ENCODE results near the gene PRUNE2. TPM values are rescaled to one million over a fixed set of nuclear protein-coding genes. Genes with fewer than 3 reads are reported as not detected.
A peak's percentile ranks its signal among the peaks of the same experiment; 100 is the strongest.

Gene PRUNE2, protein sequence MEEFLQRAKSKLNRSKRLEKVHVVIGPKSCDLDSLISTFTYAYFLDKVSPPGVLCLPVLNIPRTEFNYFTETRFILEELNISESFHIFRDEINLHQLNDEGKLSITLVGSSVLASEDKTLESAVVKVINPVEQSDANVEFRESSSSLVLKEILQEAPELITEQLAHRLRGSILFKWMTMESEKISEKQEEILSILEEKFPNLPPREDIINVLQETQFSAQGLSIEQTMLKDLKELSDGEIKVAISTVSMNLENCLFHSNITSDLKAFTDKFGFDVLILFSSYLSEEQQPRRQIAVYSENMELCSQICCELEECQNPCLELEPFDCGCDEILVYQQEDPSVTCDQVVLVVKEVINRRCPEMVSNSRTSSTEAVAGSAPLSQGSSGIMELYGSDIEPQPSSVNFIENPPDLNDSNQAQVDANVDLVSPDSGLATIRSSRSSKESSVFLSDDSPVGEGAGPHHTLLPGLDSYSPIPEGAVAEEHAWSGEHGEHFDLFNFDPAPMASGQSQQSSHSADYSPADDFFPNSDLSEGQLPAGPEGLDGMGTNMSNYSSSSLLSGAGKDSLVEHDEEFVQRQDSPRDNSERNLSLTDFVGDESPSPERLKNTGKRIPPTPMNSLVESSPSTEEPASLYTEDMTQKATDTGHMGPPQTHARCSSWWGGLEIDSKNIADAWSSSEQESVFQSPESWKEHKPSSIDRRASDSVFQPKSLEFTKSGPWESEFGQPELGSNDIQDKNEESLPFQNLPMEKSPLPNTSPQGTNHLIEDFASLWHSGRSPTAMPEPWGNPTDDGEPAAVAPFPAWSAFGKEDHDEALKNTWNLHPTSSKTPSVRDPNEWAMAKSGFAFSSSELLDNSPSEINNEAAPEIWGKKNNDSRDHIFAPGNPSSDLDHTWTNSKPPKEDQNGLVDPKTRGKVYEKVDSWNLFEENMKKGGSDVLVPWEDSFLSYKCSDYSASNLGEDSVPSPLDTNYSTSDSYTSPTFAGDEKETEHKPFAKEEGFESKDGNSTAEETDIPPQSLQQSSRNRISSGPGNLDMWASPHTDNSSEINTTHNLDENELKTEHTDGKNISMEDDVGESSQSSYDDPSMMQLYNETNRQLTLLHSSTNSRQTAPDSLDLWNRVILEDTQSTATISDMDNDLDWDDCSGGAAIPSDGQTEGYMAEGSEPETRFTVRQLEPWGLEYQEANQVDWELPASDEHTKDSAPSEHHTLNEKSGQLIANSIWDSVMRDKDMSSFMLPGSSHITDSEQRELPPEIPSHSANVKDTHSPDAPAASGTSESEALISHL (N-terminal part only)
- total RNA-seq (2011; cell fraction: chromatin; rRNA removed; ENCODE audit: low replicate concordance) = not detected in 2 replicates
- total RNA-seq (2011; cell fraction: nucleolus; rRNA removed) = not detected in 2 replicates
- 0.07 TPM in 1 of 2 replicates, not detected in the other for total RNA-seq (2011; cell fraction: nucleoplasm; rRNA removed)
- 0.04 and 0.05 TPM in 2 replicates for total RNA-seq (2014; rRNA removed)
- 0.13 and 0.25 TPM in 2 replicates for total RNA-seq (2014; rRNA removed; fragmentation: Illumina TruSeq; extraction: Trizol)
- 0.04 and 0.14 TPM in 2 replicates for total RNA-seq (2015; rRNA removed; fragmentation: Illumina TruSeq; extraction: Trizol)
- total RNA-seq (2021) = 0.07 and 0.09 TPM in 2 replicates
- polyA plus RNA-seq (2011; rRNA removed) = 0.04 and 0.43 TPM in 2 replicates
- 0.15 TPM in 1 of 2 replicates, not detected in the other for polyA plus RNA-seq (2011; cell fraction: cytosol; rRNA removed)
- polyA plus RNA-seq (2011; cell fraction: nucleus; rRNA removed) = 0.34 TPM in 1 of 2 replicates, not detected in the other
- polyA plus RNA-seq (2012) = 0.18 and 0.29 TPM in 2 replicates
- polyA plus RNA-seq (2014; fragmentation: Illumina TruSeq; extraction: Trizol) = 0.21 TPM in 1 of 2 replicates, not detected in the other
- under 1 TPM; 0.14 to 0.45 TPM for polyA plus RNA-seq (2014; fragmentation: Nextera tagmentation; extraction: Ambion mirVana)
- polyA plus RNA-seq (2014; rRNA removed) = not detected in 2 replicates
- polyA minus RNA-seq (2011; rRNA and poly(A)+ RNA removed) = 0.25 TPM in 1 of 2 replicates, not detected in the other
- polyA minus RNA-seq (2011; cell fraction: cytosol; rRNA and poly(A)+ RNA removed) = not detected in 2 replicates
- polyA minus RNA-seq (2011; cell fraction: nucleus; rRNA and poly(A)+ RNA removed) = 0.27 TPM in 1 of 2 replicates, not detected in the other
- Bru-seq, nascent RNA = percentile 17 among the genes with signal in this experiment
- percentile 13 among the genes with signal in this experiment for BruChase-seq, experiment 1, labeled RNA remaining after a 2-hour chase
- BruChase-seq, experiment 2, labeled RNA remaining after a 6-hour chase = percentile 15 among the genes with signal in this experiment
- long read RNA-seq, experiment 1 = 0 reads
- long read RNA-seq, experiment 2 = 0 reads
- long read RNA-seq, experiment 3 = 0 reads

DNA sequence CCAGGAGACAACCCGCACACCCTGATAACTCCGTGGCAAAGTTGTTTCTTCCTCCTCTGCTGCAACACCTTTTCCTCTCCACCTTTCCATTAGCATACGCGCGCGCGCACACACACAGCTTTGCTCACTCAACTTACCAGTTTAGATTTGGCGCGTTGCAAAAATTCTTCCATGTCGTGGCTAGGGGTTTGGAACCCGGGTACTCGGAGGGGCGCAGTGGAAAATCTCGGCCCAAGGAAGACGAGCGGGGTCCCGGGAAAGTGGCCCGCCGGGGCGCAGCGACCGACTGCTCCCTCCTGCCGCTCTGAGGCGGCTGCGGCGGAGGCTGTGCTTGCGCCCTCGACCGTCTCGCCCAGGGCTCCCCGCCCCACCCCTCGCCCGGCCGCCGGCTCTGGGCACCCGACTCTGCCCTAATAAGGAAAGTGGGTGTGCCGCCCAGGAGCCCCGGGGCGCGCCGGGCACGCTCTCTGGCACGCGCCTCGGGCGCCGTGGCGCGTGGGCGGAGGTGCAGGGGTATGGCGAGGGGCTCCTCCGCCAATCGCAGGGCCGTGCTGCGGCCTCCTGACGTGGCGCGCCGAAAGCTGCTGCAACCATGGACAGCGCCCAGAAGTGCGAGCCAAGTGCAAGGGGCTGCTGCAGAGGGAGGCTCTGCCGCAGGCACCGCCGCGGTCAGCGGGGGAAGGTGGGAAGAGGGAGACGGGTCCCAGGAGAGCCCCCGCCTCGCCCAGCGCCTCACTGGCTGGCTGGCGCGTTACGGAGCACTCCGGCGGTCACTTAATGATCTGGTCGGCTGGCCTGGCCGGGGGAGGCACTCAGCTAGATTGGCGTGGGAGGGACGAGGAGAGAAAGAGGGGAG is at the start of gene PRUNE2:
Gene PRUNE2 (minus strand): TSS at position 324 of the 856 bp plus-strand sequence. CDS start 151 bp downstream, at position 173.
- FAIRE-seq (no peak), DNase-seq (ENCODE audit: extremely low read depth in 1 of 4, low spot score in 3 of 4) (peak in 3 of 4 experiments; percentile 5 to 8 (median 8)), ATAC-seq (peak; percentile 59)
- no TSS peak for BruUV-seq (replicated peaks)
- ChIA-PET CTCF (ENCODE audit: low intra/inter-chr PET ratio) (no interaction called here), POLR2A (no interaction called here)
- H3K4me1 ChIP-seq (replicated peaks in 1 of 2; ENCODE audit: control insufficient read depth in 2 of 2, insufficient read depth in 2 of 2, low read length in 2 of 2) = peaks cover 0 to 5% of the 10 kb centered on the region in 2 experiments; a peak in 1 of 5 replicates
- H3K4me2 ChIP-seq (ENCODE audit: insufficient read depth, low read length) = no peak within 1 kb of the TSS
- peaks cover 0 to 10% of the 10 kb centered on the region in 2 experiments; a peak in 2 of 5 replicates for H3K27me3 ChIP-seq (ENCODE audit: control insufficient read depth in 2 of 2, insufficient read depth in 2 of 2, low read length in 2 of 2)
- H3K36me3 ChIP-seq (ENCODE audit: control insufficient read depth, insufficient read depth, low read length) = no peaks in the 10 kb centered on the region
- H3K79me2 ChIP-seq (ENCODE audit: control insufficient read depth, insufficient read depth, low read length) = no peaks in the 10 kb centered on the region
- H2AFZ ChIP-seq (ENCODE audit: low read depth, low read length) = no peak within 1 kb of the TSS
- no peak within 1 kb of the TSS for H3K27ac ChIP-seq (ENCODE audit: extremely low read depth, low read depth, low read length)
- intact Hi-C loops (cut with micrococcal nuclease) = no loop called here
- no peak within 1 kb of the TSS for H3K9ac ChIP-seq (ENCODE audit: insufficient read depth in 1 of 2, low read depth in 2 of 2, low read length in 2 of 2)
- whole genome bisulfite sequencing (ENCODE audit: insufficient coverage, low coverage, missing lambda C conversion rate) = 2% methylated on average over 24 of the region's 79 CpGs
- no peaks in the 10 kb centered on the region for H3K9me3 ChIP-seq (replicated peaks; ENCODE audit: control insufficient read depth, insufficient read depth, low read depth, low read length)
- in situ Hi-C loops (cut with MboI) = no loop called here
- H4K20me1 ChIP-seq (replicated peaks; ENCODE audit: control insufficient read depth, insufficient read depth, low read length) = no peaks in the 10 kb centered on the region
- no peak within 1 kb of the TSS for H3K4me3 ChIP-seq
- no peaks in the 10 kb centered on the region for H3K9me1 ChIP-seq (ENCODE audit: control insufficient read depth, insufficient read depth, low read length)
- TF ChIP-seq NRF1 (conservative IDR thresholded peaks at IDR 0.05 in 1 of 2, IDR thresholded peaks at IDR 0.05 in 1 of 2) (no peak), LCOR (CRISPR knock-in tag; IDR thresholded peaks at IDR 0.05) (no peak), ZNF511 (CRISPR knock-in tag; IDR thresholded peaks at IDR 0.05) (no peak), ZNF785 (CRISPR knock-in tag; IDR thresholded peaks at IDR 0.05) (no peak)

Measured in K562 (cell line).